GM21619 (cell line): Measurements from ENCODE around the gene GRHL3.

ENCODE experiments used
- ATAC-seq: cut with Tn5 transposase; IDR thresholded peaks from one replicate; pipeline ENCODE4 v1.9.1; 2021; ENCODE audit not compliant: unreplicated experiment

Gene GRHL3

GRCh38 chr1:24340770-24341169 lies 21.6 kb downstream of the GRHL3 start:
- ATAC-seq, result no peak

DNA sequence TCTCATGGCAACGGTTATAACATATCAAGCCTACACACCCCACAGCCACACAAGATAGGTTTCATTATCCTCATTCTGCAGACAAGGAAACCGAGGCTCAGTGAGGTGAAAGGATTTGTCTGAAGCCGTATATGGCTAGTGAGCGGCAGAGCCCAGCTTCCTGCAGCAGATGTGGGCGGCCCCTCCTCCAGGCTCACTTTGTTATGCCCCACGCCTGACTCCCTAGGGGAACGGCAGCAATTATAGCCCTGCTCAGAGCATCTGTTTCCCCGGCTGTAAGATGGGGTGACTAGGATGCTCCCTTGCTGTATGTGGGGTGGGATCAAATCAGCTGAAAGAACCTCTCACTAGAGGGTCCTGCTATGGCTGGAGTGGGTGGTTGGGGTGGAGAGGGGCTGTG lies 22.1 kb downstream of the GRHL3 start:
- no peak for ATAC-seq

DNA sequence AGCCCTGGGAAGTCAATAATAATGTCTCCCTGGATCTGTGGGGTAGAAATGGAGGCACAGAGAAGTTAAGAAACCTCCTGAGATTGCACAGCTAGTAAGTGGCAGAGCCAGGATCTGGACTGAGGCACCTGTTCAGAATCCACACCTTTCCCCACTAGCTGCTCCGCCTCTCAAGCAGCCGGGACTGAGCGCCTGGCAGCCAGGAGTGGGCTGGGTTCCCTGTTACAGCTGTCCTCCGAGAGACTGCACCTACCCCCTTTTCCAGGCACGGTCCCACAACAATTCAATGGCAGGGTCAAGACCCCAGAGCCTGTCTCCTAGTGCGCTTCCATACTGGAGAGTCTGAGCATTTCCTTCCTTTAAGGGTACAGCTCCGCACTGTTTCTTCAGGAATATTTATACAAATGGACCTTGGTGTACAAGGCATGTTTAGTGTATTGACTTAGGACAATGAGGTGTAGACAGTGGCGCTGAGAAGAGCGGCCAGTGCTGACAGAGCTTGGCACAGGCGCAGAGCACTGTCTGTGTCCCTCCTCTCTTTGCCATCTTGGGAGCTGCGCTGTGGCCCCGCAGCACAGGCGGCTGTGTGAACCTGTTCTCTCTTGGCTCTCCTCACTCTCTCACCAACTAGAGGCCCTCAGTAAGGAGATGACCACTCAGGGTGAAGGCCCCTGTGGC lies 24.4 kb downstream of the GRHL3 start:
- no peak for ATAC-seq

DNA sequence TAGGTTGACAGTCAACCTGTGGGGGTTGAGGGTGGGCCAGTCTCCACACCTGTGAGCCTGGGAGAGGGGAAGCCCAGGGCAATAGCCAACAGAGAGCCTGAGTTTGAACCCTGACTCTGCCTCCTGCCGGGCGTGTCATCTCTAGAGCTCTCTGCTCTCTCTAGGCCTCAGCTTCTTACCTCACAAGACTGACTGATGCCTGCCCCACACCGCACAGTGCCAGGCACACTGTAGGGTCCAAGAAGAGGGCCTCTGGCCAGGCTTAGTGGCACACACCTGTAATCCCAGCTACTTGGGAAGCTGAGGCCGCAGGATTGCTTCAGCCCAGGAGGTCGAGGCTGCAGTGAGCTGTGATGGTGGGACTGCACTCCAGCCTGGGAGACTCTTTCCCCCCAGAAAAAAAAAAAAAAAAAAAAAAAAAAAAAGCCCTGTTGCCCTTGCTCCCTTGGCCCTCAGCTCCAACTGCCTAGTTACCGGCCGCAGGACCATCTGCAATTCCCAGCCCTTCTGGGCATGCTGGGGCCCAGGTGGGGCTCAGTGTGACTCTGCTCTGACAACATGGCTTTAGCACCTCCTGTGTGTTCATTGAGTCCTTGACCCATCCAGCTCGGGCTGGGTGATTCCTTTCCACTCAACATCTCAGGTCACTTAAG lies 25.1 kb downstream of the GRHL3 start:
- no peak for ATAC-seq

DNA sequence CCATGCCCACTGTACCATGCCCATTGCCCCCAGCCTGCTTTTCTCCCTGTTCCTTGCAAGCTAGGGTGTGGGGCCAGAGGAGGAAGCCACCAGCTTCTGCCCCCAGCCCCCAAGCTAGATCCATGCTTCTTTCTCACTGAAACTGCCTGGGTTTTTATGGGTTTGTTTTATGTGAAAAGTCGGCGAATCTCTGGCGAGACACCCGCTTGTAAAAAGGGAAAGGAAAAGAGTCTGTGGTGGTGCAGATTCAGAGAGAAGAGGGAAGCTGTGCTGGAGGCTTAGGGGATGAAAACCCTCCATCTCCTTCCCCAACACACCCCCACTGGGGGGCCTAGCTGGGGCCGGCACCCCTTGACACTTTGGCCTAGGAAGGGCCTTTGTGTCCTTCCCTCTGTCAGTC lies 26.2 kb downstream of the GRHL3 start:
- ATAC-seq, result no peak

DNA sequence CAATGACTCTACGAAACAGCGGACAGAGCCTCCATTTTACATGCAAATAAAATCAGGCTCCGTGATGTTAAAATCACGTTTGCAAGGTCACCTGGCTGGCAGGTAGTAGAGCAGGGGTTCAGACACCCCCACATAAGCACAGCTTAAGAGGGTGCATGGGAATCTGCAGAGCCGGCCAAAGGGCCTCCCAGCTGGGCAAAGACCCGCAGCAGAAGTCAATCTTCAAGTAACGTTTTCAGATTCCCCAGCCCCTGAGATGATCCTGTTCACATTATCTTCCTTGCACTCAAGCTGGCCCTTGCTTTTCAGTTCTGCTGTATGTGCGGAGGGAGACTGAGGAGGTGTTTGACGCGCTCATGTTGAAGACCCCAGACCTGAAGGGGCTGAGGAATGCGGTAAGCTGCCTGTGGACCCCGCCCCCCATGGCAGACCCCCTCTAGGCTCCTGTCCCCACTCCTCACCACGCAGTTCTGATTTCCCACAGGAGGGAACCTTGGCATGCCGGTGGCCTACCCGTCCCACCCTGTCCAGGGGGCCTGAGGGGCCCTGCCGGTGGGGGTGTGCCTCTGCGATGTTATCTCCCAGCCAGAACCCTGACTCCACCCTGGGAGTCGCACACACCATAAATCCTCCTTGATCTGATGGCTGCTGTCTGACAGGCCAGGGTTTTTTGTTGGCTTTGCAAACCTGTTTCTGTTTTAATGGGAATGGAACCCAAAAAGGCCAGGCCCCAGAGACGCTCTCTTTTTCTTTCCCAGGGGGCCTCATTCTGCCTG lies 28.2 kb downstream of the GRHL3 start:
- no peak for ATAC-seq

DNA sequence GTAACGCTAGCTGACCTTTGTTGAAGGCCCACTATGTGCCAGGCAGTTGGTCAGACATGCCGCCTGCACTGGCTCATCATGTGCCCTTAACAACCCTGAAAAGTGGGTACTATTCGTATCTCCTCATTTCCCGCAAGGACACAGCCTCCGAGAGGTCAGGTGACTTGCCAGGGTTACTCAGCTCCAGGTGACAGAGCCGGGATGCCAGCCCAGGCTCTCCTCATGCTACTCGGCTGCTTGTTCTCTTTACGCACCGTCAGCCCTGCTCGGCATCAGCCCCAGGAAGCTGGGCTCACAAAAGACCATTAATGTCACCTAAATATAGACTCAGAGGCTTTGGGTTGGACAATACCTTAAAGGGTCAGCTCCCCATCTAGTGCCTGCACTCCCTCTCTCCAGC lies 29.0 kb downstream of the GRHL3 start:
- ATAC-seq, result no peak

- ATAC-seq, result no peak
Observed at GRCh38 chr1:24349891-24350290, 30.7 kb downstream of the GRHL3 start.

DNA sequence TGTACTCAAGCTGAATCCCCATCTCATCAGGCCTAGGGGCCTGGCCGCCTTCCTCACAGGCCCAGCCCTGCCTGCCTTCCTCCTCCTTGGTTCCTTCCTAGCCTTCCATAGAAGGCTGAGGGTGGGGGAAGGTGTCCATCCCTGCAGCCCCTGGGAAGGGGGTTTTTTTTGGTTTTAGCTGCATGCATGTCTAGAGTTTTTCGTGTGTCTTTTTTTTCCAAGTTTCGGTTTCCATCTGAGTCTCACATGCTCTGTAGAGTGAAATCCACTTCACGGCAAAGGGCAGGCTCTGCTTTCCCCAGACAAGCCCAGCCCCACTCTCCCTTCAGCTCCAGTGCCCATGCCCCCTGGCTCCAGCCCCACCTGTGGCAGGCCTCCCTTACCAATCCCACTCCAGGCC lies 32.1 kb downstream of the GRHL3 start:
- ATAC-seq, result no peak

- no peak for ATAC-seq
Observed at GRCh38 chr1:24351918-24352627, 32.9 kb downstream of the GRHL3 start.

- no peak for ATAC-seq
Observed at GRCh38 chr1:24353292-24353891, 34.2 kb downstream of the GRHL3 start.

DNA sequence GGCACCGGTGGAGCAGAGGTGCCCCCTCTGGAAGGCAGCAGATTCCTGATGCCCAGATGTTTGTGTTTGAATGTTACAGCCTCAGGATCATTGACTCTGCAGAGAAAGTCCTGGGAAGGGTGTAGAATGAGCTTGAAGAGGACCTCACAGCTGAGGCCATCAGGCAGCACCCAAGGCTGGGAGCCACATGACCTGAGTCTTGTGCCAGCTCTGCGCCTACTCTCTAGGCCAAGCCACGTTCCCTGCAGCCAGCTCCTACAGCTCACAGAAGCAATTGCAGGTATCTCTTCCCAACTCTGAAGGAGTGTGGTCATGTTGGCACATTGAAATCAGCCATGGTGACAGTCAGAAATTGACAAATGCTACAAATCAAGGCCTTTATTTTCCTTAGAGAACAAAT lies 36.3 kb downstream of the GRHL3 start:
- ATAC-seq, result no peak

GRCh38 chr1:24357038-24357437 lies 37.9 kb downstream of the GRHL3 start:
- no peak for ATAC-seq

- ATAC-seq, result no peak
Observed at GRCh38 chr1:24360681-24361080, 41.5 kb downstream of the GRHL3 start.

- ATAC-seq, result no peak
Observed at GRCh38 chr1:24361811-24362210, 42.7 kb downstream of the GRHL3 start.

DNA sequence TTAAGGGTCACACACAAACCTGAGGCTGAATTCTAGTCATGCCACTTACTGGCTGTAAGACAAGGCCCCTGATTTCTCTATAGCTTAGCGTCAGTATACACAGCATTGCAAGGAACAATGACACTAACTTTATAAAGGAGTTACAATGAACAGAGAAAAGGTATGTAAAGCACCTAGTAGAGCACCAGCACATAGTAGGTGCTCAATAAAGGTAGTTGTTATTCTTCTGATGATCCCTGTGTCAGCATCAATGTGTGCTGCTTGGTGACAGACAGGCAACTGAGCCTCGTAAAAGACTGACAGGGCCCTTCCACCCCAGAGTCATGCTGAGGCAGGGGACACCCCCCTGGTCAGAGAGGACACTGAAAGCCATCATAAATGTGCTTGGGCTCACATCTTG lies 43.2 kb downstream of the GRHL3 start:
- no peak for ATAC-seq

- no peak for ATAC-seq
Observed at GRCh38 chr1:24362982-24363614, 43.9 kb downstream of the GRHL3 start.

DNA sequence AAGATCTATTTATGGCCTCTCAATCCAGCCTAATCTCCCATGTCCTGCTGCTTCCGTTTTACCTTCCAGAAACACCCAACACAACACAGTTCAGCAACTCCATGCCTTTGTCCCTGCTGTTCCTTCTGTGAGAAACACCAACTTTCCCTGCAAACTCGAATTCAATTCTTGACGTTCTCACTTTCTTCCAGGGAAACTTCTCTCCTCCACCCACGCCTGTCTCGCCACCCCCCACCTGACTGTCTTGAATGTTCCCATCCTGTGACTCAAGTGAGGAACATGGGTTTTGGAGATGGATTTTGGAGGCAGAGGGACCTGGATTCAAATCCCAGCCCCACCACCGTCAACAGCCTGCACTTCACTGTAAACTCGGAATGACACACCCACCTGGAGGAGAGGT lies 44.8 kb downstream of the GRHL3 start:
- ATAC-seq, result no peak

GRCh38 chr1:24364605-24364974 lies 45.4 kb downstream of the GRHL3 start:
- no peak for ATAC-seq

DNA sequence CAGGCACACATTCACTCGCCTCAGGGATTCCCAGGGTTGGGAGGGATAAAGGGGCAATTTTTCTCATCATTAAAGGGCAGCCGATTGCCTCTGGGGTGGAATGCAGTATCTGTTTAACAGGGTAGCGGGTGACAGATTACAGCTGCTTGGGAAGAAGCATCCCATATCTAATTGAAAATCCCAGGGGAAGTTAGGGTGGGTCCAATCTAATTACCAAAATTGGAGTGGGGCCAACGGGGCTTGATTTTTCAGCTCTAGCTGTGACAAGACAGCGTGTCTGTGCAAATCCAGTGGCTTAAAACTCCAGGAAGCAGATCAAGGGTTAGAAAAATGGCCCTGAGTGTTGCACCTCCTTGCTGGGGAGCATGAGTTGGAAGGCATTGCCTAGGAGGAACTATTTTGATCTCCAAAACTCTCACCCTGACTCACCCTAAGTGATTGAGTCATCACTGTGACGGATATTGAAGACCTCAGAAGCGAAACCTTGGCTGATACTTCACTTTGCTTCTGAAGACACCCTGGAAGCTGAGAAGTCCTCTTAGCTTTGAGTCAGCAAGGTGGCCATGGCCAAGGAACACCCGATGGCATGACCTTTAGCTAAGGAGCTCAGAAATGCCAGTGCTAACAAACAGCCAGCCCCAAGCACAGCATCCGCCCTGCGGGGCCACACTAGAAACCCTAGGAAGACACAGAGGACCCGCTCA lies 46.0 kb downstream of the GRHL3 start:
- no peak for ATAC-seq
